NCI-H2196 (cell line): Measurements from ENCODE around the gene MAP3K4.
"Not testable (repeated sequence)": the region's sequence is repeated elsewhere in the genome, so short reads cannot be mapped to it uniquely, and the experiment has no call there.

Experiments used
- DNase-seq: peaks from one replicate; lab custom pipeline; 2025; ENCODE audit not compliant: unreplicated experiment; lab: John Stamatoyannopoulos, UW

Gene MAP3K4

DNA sequence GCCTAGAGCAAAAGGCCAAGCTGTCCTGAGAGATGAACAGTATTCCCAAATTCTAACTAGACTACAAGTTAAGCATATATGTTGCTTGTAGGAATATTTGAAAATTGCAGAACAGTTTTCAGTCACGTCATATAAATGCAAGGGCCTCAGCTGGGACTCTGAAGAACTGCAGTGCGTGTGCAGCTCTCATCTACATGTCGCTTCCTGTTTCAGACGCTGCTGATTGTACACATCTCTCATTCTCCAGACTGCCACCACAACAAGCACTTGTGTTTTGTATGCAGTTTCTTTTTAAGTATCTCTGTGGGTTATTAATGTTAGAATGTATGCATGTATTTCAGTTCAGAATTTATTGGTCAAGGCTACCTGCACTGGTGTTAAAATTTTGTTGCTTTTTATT, 119.7 kb downstream of the MAP3K4 start:
- no peak for DNase-seq

DNA sequence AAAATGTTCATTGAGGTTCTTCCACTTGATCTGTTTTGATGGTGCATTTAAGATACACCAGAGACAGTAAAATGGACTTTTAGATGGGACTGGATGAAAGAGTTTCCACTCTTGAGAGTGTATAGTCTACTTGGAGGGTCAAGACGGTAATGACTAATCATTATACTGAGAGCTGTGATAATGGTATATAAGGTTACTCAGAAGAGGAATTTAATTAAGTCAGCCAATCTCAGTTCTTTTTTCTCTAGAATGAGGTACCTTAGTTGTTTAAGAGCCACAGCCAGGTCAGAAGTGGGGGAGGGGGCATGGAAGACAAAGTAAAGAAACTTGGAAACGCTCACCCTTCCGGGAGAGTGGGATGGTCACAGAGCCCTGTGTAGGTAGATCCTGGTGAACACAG, 123.9 kb downstream of the MAP3K4 start:
- DNase-seq, result no peak

DNA sequence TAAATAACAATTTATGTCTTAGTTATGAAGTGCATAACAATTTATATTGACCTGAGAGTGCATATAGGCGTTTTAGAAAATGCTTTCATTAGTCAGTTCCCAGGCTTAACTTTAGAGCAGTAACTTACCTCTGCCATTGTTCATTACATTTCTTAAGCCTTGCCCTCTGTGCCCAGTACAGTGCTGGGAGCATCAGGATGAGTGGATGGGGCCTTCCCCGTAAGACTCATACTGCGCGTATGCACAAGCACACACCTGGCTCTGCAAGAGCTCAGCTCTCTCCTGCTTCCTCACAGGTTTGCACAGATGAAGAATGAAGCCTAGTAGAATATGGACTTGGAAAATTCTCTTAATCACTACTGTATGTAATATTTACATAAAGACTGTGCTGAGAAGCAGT, 125.0 kb downstream of the MAP3K4 start:
- DNase-seq, result no peak

DNA sequence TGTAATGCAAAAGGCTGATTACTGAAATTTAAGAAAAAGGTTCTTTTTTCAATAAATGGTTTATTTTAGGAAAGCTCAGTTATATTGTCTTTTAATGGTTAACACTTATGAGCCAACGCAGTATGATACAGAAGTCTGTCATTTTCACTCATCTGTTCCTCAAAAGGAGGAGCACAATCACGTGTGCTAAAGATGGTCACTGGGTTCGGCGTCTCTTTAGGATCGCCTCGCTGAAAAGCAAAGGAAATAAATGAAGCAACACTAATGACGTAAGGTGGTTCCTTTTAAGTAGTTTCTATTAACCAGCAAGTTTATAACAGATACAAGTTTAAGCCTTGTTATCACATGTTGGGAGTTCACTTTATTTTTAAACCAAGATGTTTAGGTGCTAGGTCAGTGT, 125.7 kb downstream of the MAP3K4 start:
- no peak for DNase-seq

DNA sequence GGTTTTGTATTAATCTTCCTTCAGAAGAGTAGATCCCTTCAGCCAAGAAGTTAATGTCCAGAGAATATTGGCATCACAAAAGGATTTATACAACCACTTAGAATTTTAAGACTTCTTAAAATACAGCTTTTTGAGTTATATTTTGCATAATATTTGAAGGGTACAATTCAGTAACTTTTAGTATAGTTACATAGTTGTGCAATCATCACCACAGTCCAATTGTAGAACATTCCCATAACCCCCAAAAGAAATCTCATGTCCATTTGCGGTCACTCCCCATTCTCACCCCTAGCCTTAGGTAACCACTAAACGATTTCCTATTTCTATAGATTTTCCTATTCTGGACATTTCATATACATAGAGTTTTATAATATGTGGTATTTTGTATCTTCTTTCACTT, 126.4 kb downstream of the MAP3K4 start:
- no peak for DNase-seq

DNA sequence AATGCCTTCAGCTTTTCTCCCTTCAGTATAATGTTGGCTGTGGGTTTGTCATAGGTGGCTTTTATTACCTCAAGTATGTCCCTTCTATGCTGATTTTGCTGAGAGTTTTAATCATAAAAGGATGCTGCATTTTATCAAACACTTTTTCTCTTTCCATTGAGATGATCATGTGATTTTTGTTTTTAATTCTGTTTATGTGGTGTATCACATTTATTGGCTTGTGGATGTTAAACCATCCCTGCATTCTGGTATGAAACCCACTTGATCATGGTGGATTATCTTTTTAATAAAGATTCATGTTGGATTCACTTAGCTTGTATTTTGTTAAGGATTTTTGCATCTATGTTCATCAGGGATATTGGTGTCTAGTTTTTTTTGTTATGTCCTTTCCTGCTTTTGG, 131.8 kb downstream of the MAP3K4 start:
- DNase-seq, result not testable (repeated sequence)

DNA sequence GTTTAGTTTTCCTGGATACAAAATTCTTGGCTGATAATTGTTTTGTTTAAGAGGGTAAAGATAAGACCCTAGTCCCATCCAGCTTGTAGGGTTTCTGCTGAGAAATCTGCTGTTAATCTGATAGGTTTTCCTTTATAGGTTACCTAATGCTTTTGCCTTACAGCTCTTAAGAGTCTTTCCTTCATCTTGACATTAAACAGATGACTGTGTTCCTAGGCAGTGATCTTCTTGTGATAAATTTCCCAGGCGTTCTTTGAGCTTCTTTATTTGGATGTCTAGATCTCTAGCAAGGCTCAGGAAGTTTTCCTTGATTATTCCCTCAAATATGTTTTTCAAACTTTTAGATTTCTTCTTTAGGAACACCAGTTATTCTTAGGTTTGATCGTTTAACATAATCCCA, 134.0 kb downstream of the MAP3K4 start:
- DNase-seq, result no peak

DNA sequence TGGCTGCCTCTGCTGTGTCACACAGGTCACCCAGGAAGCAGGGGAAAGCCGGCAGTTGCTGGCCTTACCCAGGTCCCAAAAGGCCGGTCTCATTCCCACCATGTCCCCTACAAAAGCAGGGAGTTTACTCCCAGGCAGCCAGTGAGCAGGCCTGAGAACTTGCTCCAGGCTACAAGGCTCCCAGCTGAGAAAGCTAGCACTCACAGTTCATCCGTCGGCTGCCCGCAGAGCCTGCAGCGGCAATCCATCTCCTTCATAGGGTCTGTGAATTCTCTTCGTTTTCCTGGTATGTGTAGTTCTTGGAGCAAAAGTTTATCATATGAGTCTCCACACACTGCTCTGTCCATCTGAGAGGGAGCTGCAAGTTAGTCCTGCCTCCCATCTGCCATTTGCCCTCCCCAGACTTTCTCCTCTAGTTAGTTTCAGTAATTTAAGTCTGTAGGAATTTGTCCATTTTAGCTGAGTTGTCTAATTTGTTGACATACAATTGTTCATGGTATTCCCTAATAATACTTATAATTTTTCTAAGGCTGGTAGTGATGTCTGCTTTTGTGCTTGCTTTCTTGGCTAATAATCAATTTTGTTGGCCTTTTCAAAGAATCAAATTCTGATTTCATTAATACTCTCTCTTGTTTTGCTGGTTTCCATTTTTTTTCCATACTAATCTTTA, 135.6 kb downstream of the MAP3K4 start:
- no peak for DNase-seq

DNA sequence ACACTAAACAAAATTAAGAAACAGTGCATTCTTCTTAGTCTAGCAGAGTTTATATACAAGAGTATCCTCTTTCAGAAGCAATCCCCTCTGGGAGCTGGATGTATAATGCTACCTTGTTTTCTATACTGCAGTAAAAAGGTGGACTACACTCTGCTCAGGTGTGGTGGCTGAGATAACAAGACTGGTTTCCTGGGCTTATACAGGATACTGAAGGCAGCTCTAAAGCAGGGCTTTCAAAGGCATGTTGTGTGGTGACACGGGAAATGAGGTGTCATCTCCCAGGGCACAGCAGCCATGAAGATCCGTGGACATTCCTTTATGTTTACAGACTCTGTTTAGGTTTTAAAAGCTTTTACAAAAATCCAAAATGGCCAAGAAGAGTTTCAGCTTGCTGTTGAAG, 136.7 kb downstream of the MAP3K4 start:
- no peak for DNase-seq

DNA sequence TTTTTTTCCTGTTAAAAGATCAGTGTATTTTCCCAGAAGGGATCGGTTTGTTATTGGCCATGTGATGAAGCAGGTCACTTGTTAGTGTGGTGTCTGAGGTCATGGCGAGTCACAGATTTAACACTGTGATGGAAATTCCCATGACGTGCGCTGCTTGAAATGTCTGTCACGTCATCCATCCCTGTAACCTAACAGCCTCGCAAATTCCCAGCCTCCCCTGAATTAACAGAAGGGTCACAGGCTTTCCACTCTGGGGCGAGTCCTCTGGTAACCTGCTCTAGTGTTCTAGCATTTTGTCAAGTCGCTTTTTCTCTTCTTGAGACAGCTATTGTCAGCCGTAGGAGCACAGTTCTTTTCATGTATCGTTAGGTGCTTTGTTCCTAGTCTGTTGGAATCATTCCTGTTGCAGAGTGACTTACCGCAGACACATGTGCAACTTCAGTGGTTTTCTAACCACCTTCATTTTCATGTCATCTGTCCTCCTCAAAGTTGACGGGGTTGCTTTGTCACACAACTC, 137.2 kb downstream of the MAP3K4 start:
- DNase-seq, result no peak

DNA sequence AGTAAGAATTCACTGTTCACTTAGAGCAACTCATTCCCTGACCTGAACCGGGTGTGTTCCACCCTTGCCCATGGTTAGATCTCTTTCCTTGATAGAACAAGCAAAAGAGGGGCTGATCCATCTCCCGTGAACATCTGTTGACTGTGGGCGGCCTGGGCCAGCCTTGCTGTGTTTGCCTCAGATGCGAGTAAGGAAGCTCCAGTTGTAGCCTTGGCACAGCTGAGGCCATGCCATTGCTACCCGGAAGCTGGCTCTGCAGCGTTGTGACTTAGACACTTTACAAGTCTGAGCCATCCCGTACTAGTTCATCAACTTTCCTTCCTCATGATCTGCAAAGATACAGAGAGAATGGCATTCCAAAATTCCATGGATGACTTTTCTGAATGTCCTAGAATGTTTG, 139.0 kb downstream of the MAP3K4 start:
- no peak for DNase-seq

DNA sequence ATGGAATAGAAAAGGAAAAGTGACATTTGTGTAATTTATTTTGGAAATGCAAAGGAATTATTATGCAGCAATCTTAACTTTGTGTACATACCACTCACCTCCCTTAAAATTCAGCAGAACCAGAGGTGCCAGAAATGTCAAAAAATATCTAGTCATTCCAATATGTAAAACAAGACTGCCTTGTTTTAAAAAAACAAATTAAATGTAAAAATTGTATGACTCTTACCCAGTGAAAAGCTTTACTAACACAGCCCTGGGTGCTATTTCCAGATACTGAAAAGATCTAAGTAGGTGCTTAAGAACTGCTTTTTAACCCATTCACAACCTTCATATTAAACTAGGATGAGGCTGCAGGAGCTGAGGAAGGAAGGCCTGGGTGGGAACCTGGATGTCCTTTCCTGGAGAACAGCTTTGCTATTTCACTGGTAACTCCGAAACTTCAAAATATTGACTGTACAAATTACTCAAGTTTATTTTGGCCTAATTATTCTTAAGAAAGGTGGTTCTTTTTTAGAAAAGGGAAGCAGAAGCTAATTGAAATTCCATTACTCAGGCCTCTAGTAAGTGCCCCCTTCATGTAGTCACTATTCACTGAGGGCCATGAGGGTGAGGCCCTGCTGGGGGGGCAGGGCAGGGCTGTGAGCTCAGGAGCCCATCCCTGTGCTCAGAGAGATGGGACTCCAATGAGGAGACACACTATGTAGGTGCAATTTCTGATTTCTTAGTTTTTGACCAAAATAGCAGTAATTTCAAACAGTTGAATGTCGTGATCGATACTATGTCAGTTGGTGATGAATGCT, 139.6 kb downstream of the MAP3K4 start:
- no peak for DNase-seq

DNA sequence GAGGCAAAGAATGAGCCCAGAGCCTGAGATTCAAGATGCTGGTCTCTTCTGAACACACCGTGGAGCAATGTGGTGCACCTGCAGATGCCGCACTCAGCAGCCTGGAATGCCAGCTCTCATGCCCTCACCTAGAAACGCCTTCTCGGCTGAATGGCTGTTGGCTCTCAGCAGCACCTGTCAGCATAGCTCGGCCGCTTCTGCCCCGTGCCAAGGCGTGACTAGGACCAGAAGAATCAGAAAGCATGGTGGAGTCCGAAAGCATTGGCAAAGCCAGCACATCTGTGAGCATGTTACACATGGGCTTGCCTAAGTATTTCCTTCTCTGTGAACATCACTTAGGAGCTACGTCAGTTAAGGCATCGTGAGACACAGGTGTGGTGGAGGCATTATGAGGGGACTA, 140.8 kb downstream of the MAP3K4 start:
- DNase-seq, result no peak

DNA sequence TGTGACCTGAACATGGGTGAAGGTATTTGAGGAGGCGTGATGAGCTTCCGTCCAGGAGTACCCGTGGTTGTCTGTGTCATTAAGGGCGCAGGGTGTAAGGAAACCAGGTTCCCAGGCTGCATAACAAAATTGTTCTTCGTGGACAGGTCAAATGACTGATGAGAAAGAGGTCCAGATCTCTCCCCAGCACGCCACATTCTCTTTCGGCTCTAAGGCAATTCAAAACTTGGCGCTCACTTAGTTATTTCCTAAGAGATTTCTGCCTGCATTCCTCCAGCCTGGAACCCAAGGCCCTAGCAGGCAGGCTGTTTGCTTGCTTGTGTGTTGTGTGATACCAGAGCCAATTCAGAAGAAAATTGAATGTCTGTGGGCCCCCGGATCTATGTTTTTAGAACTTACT, 142.4 kb downstream of the MAP3K4 start:
- no peak for DNase-seq

DNA sequence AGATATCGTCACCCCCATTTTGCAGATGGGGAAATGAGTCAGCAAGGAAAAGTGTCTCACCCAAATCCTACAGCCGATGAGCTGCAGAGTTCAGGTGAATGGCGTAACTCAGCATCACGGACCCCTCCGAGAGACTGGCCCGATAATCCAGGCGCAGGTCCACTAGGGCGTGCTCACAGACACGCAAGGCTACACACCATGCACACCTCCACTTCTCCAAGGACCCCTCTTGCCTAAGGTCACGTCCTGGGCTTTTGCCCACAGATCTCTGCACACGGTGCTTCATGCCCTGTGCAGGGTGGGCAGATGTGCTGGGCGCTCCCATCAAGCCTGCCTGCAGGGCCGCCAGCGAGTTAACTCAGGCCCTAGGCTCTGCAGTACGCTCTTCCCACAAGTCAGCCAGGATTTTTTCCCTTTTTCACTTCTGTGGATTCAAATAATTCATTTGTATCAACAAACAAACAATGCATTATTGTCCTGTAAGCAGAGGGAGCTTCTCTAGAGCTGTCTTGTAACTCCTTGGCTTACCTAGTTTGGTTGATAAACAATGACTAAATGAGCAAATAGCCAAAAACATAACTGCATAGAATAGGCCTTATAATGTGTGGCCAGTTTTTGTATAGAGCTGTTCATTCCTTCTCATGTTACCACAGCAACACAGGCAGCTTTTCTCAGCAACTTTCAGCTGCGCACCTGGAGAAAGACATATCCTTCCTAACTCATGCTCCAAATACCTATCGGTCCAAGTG, 143.2 kb downstream of the MAP3K4 start:
- no peak for DNase-seq

DNA sequence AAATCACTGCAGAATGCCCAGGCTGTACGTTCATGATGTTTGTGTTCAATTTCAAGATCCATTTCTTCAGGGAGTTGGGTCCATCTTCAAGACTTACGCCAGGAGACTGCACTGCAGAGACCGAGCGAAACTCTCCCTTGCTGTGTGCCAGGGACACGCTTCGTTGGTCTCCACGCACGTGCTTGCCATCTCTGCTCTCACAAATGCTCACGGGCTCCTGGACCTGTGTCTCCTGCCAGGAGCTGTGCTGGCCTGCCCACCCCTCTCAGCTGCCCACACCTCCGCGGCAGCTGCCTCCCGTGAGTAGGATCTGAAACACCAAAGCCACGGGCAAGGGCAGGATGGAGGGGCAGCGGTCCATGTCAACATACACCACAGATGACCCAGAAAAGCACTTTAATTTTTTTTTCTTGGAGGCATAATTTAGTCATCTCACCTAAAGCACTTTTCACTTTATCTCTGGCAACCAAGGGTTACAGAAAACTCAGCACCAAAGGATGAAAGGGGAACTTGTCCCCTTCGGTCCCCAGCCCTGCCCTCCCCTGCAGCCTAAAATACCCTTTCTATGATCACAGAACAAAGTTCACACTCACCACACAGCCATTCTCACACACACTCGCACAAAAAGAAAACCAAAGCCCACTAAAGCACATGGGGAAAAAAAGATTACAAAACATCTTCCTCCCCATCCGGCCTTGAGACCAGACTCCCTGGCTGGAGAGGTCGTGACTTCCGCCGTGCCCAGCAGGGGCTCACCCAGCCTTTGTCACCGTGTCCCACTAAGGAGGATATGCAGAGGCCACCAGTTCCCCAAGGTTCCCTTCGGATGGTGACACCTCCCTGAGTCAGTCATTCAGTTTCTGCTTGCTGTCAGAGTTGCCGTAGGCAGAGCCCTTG, 144.4 kb downstream of the MAP3K4 start:
- DNase-seq, result no peak

DNA sequence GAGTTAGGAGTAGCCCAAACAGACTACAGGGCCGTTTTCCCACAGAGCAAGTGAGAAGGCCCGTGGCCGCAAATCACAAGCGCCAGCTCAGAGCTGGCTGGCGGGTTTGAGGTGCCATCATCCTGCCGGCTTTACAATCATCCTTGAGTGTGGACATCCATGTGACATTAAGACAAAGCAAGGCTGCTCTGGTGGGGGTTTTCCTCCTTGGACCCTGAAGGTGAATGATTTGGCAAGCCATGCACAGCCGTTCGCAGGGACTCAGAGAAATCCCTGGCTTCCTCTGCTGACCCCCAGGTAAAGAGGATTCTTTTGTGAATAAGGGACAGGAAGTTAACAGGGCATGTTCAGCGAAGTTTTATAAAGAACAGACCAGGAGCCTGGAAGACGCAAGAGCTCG, 145.1 kb downstream of the MAP3K4 start:
- no peak for DNase-seq

DNA sequence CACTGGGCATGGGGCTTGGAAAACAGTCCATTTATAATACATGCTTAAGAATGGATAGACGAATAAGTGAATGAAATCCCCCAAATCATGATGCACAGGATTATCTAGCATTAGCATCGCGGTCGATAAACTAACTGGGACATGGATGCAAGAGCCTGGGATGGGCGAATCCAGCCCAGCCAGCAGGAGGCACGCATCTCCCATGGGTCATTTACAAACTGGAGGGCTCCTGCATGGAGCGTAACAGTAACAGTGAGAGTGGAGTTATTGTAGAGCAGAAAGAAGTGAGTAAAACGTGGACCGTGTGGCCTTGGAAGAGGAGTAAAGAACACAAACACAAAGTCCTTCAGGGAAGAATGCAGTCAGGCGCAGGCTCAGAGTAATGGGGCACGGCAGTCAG, 145.8 kb downstream of the MAP3K4 start:
- no peak for DNase-seq

DNA sequence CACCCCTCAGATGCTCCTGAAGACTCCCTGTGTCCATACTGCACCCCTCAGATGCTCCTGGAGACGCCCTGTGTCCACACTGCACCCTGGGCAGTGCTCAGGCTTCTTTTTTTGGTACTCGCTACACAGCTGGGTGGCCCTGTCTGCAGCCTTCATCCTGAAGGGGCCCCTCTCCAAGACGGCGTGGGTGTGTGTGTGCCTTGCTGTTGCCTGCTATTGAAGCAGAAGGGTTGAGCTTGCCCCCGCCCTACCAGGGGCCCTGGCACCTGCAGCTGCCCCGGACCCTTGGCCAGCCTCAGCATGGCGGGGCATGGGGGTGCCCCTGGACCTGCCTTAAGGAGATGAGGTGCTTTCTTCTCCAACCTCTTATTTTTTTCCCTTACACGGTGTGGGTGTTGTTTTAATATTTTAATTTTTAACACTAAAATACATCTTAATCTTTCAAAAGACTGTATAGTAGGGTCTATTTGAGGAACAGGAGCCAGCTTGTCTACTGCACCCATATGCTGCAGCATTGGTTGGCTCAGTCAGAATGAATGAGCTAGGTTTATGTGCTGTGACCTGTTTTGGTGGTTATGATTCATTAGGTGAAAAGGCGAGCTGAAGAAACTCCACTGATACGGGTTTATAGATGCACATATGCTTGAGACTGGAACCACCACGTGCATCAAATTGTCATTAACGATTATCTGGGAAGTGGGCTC, 146.4 kb downstream of the MAP3K4 start:
- DNase-seq, result no peak
